Mucosa of descending colon (tissue), 3 donors: Measurements from ENCODE around the gene FEM1C. TPM values are rescaled to one million over a fixed set of nuclear protein-coding genes. Genes with fewer than 3 reads are reported as not detected.

ENCODE experiments used
- ATAC-seq: fragments of 200-7000 bp; cut with Tn5 transposase; one replicate; pipeline ENCODE4 v1.9.1; 2020; ENCODE audit warnings: mild to moderate bottlenecking, moderate library complexity
- DNase-seq, 3 donors: peaks; one replicate each; pipeline ENCODE4 v3.0.0-alpha.2; 2020
- H3K36me3 ChIP-seq: fragments of 200-600 bp; one replicate; pipeline ENCODE4 v1.8.0; 2021; ENCODE audit warnings: low read depth, mild to moderate bottlenecking
- H3K4me1 ChIP-seq: fragments of 200-600 bp; one replicate; pipeline ENCODE4 v1.8.0; 2021; ENCODE audit warnings: low read depth, mild to moderate bottlenecking
- H3K4me3 ChIP-seq: fragments of 200-600 bp; one replicate; pipeline ENCODE4 v1.8.0; 2021; ENCODE audit warnings: mild to moderate bottlenecking
- H3K9me3 ChIP-seq: fragments of 200-600 bp; one replicate; pipeline ENCODE4 v1.8.0; 2021; ENCODE audit warnings: mild to moderate bottlenecking
- intact Hi-C, 2 donors: fragments of 100-400 bp; cut with DNase I in 1 of 2; cut with micrococcal nuclease in 1 of 2; formaldehyde crosslinking; loops; one replicate each; pipeline versions ENCODE4 v1.11.0 to v1.11.1; 2022; cut with DNase I, micrococcal nuclease
- total RNA-seq, 3 donors: library from RNA; stranded (reverse); fragmentation: NEBNext Ultra II Directional in 2 of 3; extraction: Animal tissue kit (Norgen Biotek cat#: 25700) in 2 of 3; gene quantifications; one replicate each; pipeline versions ENCODE4 v1.2.1 to v1.2.4, GENCODE V29; 2021 to 2023
- TF ChIP-seq, protein P1 (sequence below): fragments of 200-600 bp; IDR thresholded peaks from one replicate; pipeline ENCODE4 v1.8.0; 2022; ENCODE audit warnings: antibody characterized with exemption, mild to moderate bottlenecking
- donor health status: DM: no; HTN: no; CAD: no; lungs with moderate emphysema.
- donor health status: DM: no; HTN: no; CAD: no.
- donor health status: DM: no; HTN: yes; CAD: no.

Gene FEM1C
- total RNA-seq, 3 donors from 2014 or later = 31.1 to 37.7 (median 33.5) TPM

DNA sequence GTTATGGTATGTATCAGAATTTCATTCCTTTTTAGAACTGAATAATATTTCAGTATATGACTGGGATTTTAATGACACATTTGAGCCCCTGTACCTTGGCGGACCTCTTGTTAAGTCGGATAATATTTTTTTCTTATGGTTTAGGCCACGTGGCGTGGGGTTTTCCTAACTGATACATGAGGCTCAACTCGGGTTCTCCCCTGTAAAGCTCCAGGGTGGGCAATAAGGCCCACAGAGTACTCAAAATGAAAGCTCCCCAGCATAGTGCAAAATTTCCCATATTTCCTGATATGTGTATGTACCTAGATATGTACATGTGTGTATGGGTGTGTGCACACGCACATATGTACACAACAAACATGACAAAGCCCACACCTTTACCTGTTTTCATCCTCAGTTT, 33.2 kb upstream of the FEM1C start:
- H3K9me3 ChIP-seq = no peaks in the 10 kb centered on the region
- ATAC-seq (no peak), DNase-seq (no peak)
- no peak overlapping the region for H3K4me3 ChIP-seq
- intact Hi-C loops = loop anchor here (5.0 to 10.0 kb wide), 2 partner anchors 203 to 265 kb away; no protein-coding TSS in a partner anchor
- H3K36me3 ChIP-seq = no peaks in the 10 kb centered on the region
- no peaks in the 10 kb centered on the region for H3K4me1 ChIP-seq
- TF ChIP-seq, protein P1, sequence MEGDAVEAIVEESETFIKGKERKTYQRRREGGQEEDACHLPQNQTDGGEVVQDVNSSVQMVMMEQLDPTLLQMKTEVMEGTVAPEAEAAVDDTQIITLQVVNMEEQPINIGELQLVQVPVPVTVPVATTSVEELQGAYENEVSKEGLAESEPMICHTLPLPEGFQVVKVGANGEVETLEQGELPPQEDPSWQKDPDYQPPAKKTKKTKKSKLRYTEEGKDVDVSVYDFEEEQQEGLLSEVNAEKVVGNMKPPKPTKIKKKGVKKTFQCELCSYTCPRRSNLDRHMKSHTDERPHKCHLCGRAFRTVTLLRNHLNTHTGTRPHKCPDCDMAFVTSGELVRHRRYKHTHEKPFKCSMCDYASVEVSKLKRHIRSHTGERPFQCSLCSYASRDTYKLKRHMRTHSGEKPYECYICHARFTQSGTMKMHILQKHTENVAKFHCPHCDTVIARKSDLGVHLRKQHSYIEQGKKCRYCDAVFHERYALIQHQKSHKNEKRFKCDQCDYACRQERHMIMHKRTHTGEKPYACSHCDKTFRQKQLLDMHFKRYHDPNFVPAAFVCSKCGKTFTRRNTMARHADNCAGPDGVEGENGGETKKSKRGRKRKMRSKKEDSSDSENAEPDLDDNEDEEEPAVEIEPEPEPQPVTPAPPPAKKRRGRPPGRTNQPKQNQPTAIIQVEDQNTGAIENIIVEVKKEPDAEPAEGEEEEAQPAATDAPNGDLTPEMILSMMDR = no peak

DNA sequence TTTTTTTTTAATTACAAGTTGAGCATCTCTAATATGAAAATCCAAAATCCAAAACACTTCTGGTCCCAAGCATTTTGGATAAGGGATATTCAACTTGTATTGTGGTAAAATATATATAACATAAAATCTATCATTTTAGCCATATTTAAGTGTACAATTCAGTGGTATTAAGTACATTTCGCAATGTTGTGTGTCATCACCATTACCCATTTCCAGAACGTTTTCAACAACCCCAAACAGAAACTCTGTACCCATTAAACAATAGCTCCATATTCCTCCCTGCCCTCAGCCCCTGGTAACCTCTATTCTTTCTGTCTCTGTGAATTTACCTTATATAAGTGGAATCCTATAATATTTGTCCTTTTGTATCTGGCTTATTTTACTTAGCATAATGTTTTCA, 32.8 kb upstream of the FEM1C start:
- no peaks in the 10 kb centered on the region for H3K9me3 ChIP-seq

DNA sequence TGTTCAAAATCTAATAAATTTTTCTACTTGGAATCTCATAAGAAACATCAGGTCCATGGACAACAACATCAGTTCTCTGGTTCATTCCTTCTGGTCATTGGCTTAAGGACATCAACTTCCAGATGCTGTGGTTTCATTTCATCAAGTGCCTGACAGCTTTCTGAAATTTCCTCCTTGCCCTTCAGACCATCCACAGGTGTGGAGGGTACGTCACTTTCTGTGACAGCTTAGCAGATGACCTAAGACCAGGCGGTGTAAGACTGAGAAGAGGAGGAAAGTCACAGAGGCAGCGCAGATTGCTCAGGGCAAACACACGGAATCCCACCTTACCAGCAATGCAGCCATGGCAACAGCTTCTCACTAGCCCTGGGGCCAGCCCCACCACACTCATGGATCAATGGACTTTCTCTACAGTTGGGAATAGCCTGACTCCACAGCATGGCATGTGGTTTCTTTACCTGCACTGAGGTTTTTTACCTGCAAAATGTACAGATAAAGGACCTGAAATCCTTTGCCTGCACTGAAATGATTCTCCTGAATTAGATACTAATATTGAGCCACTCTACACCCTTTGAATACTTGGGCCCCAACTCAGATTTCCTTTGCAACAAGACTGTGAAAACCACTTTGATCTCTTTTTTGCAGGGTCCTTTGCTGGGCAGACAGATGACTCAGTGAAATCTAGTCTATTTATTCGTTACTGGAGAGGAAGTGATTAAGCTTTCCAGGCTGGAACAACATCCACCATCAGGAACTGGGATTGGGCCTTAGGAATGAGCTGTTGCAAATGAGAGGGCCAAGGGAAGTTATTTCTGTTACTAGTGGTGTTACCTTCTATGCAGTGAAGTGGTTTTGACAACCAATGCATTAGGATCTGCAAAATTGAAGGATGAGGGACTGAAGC, 30.8 kb upstream of the FEM1C start:
- ATAC-seq (no peak), DNase-seq (no peak)
- Histone ChIP-seq H3K36me3 (no peaks in the 10 kb centered on the region), H3K4me3 (no peak overlapping the region), H3K9me3 (no peaks in the 10 kb centered on the region), H3K4me1 (no peaks in the 10 kb centered on the region)
- intact Hi-C loops = loop anchor here (5.0 to 10.0 kb wide), 2 partner anchors 201 to 263 kb away; no protein-coding TSS in a partner anchor
- TF ChIP-seq, protein P1 = no peak

More for the DNA sequence above, 32.8 kb upstream of the FEM1C start:
- H3K4me1 ChIP-seq = no peaks in the 10 kb centered on the region
- no peak overlapping the region for H3K4me3 ChIP-seq
- TF ChIP-seq, protein P1 = no peak
- intact Hi-C loops = loop anchor here (5.0 to 10.0 kb wide), 2 partner anchors 203 to 265 kb away; no protein-coding TSS in a partner anchor
- DNase-seq = no peak
- H3K36me3 ChIP-seq = no peaks in the 10 kb centered on the region
- no peak for ATAC-seq

DNA sequence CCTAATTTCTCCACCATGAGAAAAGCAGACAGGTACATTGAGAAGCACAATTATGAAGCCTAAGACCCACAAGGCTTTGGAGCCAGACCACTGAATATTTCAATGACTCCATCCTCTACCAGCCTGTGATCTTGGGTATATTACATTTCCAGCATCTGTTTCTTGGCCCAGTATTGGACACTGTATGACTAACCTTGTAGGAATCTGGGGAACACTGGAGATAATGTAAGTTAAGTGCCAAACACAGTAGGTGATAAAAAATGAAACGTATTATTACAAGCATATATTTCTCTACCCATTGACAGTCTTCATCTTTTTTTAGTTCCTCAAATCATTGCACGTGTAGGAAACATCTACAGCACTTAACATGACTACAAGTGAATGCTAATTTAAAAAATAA, 28.6 kb upstream of the FEM1C start:
- Histone ChIP-seq H3K36me3 (no peaks in the 10 kb centered on the region), H3K9me3 (no peaks in the 10 kb centered on the region), H3K4me3 (no peak overlapping the region), H3K4me1 (no peaks in the 10 kb centered on the region)
- no peak for ATAC-seq
- intact Hi-C loops = loop anchor here in 1 of 2 donors (10.0 kb wide), 1 partner anchor 198 kb away; no protein-coding TSS in a partner anchor
- TF ChIP-seq, protein P1 = no peak
- no peak for DNase-seq

- Histone ChIP-seq H3K4me1 (no peaks in the 10 kb centered on the region), H3K4me3 (no peak overlapping the region), H3K36me3 (no peaks in the 10 kb centered on the region), H3K9me3 (no peaks in the 10 kb centered on the region)
- no peak for ATAC-seq
- TF ChIP-seq, protein P1 = no peak
- intact Hi-C loops = loop anchor here in 1 of 2 donors (10.0 kb wide), 1 partner anchor 197 kb away; no protein-coding TSS in a partner anchor
- DNase-seq = no peak
Measured at GRCh38 chr5:115571441-115571878, 26.9 kb upstream of the FEM1C start.
